Activated CD8-positive, alpha-beta memory T cell treated with anti-CD3 and anti-CD28 coated beads, Interleukin-2, amount 50 U/mL, for 24 hours (primary cell): ENCODE measurements around the gene NEMP1.
A peak's percentile ranks its signal among the peaks of the same experiment; 100 is the strongest.
"Not testable (repeated sequence)": the region's sequence is repeated elsewhere in the genome, so short reads cannot be mapped to it uniquely, and the experiment has no call there.

ENCODE experiments used
- DNase-seq: peaks from one replicate; pipeline ENCODE4 v3.0.0-alpha.2; 2020; ENCODE audit errors: extremely low read depth

NEMP1 gene

DNA sequence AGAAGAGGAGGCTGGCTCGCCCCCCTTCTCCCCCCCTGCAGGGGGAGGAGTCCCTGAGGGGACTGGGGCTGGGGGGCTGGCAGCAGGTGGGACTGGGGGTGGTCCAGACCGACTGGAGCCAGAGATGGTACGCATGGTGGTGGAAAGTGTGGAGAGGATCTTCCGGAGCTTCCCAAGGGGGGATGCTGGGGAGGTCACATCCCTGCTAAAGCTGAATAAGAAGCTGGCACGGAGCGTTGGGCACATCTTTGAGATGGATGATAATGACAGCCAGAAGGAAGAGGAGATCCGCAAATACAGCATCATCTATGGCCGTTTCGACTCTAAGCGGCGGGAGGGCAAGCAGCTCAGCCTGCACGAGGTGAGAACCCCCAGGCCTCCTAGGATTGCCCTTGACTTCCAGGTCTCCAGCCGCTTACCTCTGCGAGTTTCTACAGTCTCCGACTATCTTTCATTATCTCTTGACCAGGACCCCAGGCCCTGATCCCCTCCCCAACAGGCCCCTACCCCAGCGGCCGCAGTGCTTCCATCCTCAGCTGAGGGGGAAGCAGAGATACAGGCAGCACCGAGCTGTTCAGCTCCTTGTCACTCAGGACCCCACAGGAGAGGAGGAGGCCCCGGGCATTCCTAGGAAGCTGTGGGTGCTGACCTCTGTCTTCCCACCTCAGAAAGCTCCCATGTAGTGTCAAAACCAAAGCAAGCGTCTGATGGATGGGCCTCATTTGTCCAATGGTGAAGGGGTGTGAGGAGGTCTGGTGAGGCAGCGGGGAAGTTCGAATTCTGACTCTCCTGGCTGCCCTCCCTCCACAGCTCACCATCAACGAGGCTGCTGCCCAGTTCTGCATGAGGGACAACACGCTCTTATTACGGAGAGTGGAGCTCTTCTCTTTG is 13.3 kb upstream of the NEMP1 start:
- no peak for DNase-seq

DNA sequence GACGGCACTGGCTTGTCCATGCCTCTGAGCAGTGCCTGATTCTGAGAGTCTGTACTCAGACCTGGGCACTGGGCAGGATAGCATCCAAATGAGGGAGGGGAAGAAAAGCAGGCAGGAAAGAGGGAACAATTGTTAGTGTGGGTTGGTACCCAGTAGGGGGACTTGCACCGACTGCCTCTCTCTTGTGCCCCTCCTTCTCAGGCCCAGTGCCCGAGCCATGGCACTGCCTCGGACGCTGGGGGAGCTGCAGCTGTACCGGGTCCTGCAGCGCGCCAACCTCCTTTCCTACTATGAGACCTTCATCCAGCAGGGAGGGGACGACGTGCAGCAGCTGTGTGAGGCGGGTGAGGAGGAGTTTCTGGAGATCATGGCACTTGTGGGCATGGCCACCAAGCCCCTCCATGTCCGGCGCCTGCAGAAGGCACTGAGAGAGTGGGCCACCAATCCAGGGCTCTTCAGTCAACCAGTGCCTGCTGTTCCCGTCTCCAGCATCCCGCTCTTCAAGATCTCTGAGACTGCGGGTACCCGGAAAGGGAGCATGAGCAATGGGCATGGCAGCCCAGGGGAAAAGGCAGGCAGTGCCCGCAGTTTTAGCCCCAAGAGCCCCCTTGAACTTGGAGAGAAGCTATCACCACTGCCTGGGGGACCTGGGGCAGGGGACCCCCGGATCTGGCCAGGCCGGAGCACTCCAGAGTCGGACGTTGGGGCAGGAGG is 12.5 kb upstream of the NEMP1 start:
- DNase-seq = no peak

- no peak for DNase-seq
These were observed 11.9 kb upstream of the NEMP1 start for GRCh38 chr12:57090490-57090889.

DNA sequence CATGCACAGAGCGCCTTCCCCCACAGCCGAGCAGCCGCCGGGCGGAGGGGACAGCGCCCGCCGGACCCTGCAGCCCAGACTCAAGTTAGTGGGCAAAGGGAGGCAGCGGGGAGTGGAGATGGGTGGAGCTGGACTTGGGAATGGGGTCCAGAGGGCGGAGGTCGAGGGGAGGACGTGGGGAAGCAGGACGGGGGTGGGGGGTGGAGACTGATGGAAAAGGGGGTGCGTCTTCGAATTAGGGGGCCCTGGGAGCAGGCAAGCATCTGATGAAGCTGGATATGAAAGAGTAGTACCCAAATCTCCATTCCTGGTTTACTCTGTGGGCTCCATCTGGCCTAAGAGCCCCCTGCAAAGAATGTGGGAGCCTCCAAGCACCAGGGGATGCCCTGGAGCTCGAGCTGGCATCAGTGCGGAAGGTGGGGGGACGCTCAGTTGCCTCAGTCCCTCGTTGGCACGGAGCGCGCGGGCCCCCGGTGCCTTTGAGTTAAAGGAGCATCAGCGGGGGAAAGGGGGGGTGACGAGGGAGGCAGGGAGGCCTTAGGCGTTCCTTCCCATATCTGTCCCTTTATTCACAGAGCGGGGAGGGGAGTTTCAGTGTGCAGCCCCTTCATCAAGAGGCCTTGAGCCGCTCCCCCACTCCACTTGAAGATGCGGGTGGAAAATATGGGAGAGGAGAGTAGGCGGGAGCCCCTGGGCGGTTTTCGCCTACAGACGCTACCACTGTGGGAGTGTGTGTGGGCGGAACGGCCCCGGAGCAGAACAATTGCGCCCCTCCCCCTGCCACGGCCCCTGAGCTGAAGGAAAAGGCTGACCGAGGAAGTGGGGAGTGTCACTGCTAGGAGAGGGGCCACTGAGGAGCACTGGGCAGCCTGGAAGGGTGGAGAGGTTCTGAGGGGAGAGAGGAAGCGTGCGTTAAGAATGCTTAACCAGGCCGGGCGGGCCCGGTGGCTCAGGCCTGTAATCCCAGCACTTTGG is 11.0 kb upstream of the NEMP1 start:
- no peak for DNase-seq

GRCh38 chr12:57088354-57089270 is 10.0 kb upstream of the NEMP1 start, which contains the start of gene NAB2:
NAB2 (plus strand) TSS chr12:57089114; CDS start chr12:57089272, 158 bp downstream.
- no peak for DNase-seq

DNA sequence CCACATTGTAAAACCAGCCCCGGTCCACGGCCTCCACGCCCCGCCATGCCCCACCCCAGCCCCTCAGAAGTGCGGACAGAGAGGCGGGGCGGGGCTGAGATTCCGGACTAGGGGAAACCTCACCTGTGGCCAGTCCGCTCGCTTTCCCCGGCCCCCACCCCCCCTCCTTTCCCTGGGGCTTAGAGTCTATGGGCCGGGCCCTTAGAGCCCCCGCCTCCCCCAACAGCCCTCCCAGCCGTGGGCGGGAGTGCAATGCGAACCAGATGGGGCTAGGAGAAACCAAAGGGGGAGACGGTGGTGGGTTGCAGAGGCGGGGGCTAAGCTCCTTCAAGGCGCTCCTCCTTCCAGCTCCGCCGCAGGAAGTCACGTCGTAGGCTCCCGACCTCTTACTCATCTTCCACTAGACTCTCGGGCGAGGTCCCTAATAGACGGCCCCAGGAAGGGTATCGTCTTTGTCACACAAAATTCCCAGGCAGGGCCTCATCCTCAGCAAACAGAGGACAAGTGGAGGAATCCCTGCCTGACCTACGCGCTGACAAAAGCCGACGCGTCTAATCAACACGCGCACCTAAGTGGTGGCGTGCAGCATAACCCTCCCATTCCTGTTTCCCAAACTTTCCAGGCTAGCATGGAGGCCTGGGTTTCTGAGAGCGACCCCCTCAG is 9.2 kb upstream of the NEMP1 start:
- DNase-seq = no peak

DNA sequence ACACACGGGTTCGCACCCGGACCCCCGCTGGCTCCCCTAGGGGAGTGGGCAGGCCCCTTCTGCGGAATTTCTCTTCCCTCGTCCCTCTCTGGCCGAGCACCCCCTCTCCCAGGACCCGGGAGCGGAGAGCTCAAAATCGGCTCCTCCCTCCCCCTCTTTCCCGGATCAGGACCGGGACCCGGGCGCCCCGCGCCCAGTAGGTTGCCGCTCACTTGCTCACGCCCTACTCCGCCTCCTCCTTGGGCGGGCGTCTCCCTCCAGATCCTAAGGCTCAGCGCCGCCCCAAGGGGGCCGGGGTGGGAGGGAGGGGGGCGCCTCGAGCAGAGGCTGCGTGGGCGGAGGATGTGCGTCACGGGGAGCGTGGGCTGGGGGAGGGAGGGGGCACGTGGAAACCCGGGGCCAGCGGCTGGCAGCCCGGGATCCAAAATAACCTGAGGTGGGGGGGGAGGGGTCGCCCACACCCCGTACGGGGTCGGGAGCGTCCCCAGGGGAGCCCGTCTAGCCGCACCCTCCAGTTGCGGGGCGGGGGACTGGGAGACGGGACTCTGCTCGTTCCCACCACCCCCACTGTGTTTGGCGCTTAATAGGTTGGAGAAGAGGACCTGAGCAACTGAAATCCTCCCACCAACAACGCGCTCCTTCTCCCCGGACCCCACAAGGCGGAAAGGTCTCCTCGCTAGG is 8.6 kb upstream of the NEMP1 start:
- DNase-seq = peak; percentile 83

DNA sequence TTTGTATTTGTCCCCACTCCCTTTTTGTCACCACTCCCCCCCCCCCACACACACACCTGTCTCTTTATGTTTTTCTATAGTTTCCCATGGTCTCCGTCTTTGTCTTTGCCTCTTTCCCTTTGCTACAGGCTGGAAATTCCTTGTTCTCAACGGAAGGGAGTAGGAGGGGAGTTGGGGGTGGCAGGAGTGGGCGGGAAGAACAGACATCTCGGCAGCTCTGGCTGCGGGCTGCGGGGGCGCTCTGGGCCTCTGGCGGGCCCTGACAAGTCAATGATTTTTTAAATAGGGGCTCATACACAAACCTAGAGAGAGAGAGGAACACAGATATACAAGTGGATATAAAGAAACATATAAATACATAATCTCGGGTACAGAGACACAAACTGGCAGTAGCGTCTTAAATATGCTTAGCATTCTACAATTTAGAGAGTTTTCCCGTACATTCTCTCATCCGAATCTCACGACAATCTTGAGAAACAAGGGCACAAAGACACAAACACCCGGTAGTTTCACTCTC is 8.0 kb upstream of the NEMP1 start:
- no peak for DNase-seq

- DNase-seq = no peak
These were observed 7.5 kb upstream of the NEMP1 start for GRCh38 chr12:57085999-57086492.

DNA sequence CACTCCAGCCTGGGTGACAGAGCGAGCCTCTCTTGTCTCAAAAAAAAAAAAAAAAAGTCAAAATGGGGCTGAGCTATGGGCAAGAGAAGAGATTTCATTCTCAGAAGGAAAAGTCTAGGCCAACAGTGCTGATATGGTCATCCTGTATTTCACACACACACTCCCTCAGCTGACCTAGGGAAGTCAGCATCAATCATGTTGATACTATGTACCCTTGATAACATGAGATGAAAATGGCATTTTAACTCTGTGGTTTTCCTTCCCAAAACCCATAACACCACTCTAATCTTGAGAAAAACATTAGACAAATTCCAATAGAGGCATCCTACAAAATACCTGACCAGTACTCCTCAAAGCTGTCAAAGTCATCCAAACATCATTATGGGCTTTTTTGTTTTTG is 2.3 kb upstream of the NEMP1 start:
- DNase-seq = no peak

- no peak for DNase-seq
These were observed 1.2 kb upstream of the NEMP1 start for GRCh38 chr12:57079821-57080220.

GRCh38 chr12:57073566-57074450 is 4.8 kb downstream of the NEMP1 start:
- not testable (repeated sequence) for DNase-seq

DNA sequence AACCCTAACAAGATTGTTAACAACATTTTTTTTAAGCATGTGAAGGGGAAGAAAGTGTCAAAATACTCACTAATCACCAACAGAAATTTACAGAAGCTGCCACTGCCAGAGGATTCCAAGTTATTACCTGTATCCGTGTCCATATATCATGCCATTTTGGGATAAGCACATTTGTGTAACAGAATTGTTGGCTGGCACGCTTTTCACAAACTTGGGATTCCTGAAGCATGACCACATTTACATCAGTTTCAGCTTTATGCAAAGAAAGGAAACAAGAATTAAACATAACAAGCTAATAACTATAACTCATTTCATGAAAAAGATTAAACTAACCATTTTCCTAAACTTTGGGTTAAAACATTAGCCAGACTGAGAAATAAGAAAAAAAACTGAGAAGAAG is 5.9 kb downstream of the NEMP1 start:
- DNase-seq = no peak

DNA sequence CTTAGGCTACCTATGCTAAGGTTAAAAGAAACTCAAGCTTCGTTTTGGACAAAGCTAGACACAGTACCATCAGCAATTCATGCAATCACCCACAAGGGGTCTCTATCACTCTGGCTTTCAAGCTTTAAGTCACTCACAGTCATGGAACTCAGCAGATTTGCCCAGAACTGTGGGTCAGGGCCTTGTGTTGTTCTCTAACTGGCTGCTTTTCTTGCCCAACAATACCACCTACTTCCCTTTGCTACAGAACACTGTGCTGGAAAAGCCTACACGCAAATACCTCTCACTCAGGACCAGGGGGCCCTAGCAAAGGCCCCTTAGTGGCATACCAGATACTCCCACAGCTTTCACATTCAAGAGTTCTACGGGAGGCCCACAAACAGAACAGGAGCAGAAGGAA is 9.1 kb downstream of the NEMP1 start:
- DNase-seq = no peak

- no peak for DNase-seq
These were observed 12.3 kb downstream of the NEMP1 start for GRCh38 chr12:57066245-57066644.

DNA sequence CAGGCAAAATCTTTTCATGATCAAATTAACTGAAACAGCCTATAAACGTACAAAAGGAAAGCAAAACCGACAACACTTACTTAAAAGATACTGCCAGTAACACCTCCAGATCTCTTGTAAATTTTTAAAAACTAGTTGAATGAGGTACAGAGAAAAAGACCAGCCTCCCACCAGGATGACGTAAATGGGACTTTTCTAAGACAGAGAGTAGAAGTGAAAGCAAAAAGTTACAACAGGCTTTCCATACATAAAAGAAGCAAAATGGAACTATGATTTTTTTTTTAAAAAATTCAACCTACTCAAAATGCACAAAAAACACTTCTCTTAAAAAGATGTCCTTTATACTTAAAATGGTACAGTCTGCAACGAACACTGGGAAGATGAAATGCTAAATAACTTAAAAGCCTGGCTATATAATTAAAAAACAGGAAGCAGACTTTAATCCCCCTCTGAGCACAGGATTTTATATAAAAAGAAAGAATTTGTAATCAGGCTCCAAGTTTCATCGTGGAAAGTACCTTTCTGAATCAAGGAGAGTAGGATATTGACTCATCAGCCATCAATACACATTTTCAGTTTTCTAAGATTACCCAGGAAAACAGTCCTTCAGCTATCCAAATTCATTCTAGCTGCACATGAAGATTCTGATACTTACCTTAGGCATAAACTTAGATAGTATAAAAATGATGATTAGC is 14.5 kb downstream of the NEMP1 start:
- peak; percentile 29 for DNase-seq

DNA sequence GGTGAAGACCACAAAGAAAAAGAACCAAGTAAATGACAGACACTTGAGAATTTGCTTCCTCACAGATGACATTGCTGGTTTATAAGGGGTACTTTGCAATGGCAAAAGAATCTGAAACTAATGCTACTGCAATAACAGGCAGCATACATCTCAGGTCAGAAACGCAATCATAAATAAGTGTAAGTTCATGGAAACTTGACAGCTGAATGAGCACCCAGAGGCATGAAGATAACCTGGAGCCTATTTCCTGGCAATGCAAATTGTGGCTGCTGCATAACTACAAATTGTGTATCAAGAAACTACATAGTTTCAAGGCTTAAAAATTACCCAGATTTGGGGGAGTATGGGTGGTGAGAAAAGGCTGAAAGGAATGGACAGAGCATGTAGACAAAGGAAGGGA is 20.1 kb downstream of the NEMP1 start:
- no peak for DNase-seq
